WI38 (cell line): ENCODE results near the gene SPTBN4.

ENCODE experiments used
- H3K4me3 ChIP-seq: 2 replicates; pipeline ENCODE4 v1.5.1; 2011; ENCODE audit warnings: low read depth, mild to moderate bottlenecking, control low read depth, low read length
- TF ChIP-seq, protein P1 (sequence below): IDR thresholded peaks from 2 replicates; pipeline ENCODE4 v1.5.1; 2012; ENCODE audit warnings: low read depth, mild to moderate bottlenecking, control low read depth, low read length

The SPTBN4 gene

DNA sequence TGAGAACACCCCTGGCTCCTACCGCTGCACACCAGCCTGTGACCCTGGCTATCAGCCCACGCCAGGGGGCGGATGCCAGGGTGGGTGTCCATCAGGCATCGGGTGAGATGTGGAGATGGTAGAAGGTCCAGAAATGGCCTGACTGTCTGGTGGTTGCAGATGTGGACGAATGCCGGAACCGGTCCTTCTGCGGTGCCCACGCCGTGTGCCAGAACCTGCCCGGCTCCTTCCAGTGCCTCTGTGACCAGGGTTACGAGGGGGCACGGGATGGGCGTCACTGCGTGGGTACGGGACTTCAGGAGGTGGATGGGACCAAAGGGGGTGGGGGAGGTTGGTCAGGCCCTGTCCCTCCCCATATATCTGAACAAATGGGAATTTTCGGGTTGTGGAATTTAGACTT lies 150.1 kb downstream of the SPTBN4 start:
- TF ChIP-seq, protein P1, sequence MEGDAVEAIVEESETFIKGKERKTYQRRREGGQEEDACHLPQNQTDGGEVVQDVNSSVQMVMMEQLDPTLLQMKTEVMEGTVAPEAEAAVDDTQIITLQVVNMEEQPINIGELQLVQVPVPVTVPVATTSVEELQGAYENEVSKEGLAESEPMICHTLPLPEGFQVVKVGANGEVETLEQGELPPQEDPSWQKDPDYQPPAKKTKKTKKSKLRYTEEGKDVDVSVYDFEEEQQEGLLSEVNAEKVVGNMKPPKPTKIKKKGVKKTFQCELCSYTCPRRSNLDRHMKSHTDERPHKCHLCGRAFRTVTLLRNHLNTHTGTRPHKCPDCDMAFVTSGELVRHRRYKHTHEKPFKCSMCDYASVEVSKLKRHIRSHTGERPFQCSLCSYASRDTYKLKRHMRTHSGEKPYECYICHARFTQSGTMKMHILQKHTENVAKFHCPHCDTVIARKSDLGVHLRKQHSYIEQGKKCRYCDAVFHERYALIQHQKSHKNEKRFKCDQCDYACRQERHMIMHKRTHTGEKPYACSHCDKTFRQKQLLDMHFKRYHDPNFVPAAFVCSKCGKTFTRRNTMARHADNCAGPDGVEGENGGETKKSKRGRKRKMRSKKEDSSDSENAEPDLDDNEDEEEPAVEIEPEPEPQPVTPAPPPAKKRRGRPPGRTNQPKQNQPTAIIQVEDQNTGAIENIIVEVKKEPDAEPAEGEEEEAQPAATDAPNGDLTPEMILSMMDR, result no peak

DNA sequence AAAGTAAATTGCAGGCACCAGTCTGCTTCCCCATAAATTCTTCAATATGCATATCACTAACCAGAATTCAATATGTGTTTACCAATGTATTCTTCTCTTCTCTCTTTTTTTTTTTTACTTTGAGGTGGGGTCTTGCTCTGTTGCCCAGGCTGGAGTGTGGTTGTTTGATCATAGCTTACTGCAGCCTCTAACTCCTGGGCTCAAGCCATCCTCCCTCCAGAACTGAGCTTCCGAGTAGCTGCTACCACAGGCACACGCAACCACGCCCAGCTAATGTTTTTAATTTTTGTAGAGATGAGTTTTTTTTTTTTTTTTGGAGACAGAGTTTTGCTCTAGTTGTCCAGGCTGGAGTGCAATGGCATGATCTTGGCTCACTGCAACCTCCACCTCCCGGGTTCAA lies 151.2 kb downstream of the SPTBN4 start:
- TF ChIP-seq, protein P1, result no peak

More for the DNA sequence above, 150.1 kb downstream of the SPTBN4 start:
- no peak overlapping the region for H3K4me3 ChIP-seq

DNA sequence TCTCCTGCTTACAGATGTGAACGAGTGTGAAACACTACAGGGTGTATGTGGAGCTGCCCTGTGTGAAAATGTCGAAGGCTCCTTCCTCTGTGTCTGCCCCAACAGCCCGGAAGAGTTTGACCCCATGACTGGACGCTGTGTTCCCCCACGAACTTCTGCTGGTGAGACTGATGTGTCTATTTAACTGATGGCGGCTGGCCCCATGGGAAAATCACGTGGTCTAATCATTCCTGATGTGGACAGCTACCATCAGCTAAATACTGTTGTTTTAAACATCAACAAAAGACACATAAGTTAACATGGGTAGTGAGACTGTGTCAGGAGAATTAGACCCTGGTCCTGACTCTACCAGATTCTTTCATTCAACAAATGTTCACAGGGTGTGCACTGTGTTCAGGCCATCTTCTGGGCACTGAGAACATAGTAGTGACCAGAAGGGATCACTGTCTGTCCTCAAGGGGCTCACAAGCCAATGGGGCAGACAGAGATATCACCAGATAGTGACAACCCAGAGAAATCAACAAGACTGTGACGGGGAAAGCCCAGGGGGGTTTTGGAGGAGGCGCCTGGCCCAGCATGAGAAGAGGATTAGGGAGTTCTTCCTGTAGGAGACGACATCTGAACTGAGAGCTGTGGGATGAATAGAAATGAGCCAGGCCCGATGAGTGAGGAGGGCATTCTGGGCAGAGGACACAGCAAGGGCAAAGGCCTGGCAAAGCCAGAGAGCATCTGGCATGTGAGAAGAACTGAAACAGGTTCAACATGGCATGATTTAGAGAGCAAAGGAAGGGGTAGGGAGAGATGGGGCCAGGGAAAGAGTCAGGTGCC lies 152.7 kb downstream of the SPTBN4 start:
- no peak overlapping the region for H3K4me3 ChIP-seq
- TF ChIP-seq, protein P1, result no peak

More for the DNA sequence above, 151.2 kb downstream of the SPTBN4 start:
- no peak overlapping the region for H3K4me3 ChIP-seq

DNA sequence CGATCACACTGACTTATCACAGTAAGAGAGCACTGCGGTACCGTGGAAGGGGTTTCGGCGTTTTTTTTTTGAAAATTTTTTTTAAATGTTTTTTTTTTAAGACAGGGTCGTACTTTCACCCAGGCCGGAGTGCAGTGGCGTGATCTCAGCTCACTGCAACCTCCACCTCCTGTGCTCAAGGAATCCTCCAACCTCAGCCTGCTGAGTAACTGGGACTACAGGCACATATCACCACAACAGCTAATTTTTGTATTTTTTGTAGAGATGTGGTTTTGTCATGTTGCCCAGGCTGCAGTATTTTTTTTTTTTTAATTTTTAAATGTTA lies 153.3 kb downstream of the SPTBN4 start:
- no peak overlapping the region for H3K4me3 ChIP-seq
- TF ChIP-seq, protein P1, result no peak

DNA sequence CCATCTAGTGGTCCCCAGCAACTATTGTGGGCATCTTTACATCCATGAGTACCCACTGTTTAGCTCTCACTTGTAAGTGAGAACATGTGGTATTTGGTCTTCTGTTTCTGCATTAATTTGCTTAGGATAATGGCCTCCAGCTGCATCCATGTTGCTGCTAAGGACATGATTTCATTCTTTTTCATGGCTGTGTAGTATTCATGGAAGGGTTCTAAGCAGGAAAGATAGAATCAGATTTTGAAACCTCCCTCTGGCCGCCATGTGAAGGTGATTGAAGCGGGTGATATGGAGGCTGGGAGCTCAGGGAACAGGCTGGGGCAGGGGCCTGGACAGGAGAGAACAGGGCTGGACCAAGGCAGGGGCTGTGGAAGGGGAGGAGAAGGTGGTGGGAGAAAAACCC lies 154.5 kb downstream of the SPTBN4 start:
- no peak overlapping the region for H3K4me3 ChIP-seq
- TF ChIP-seq, protein P1, result no peak

DNA sequence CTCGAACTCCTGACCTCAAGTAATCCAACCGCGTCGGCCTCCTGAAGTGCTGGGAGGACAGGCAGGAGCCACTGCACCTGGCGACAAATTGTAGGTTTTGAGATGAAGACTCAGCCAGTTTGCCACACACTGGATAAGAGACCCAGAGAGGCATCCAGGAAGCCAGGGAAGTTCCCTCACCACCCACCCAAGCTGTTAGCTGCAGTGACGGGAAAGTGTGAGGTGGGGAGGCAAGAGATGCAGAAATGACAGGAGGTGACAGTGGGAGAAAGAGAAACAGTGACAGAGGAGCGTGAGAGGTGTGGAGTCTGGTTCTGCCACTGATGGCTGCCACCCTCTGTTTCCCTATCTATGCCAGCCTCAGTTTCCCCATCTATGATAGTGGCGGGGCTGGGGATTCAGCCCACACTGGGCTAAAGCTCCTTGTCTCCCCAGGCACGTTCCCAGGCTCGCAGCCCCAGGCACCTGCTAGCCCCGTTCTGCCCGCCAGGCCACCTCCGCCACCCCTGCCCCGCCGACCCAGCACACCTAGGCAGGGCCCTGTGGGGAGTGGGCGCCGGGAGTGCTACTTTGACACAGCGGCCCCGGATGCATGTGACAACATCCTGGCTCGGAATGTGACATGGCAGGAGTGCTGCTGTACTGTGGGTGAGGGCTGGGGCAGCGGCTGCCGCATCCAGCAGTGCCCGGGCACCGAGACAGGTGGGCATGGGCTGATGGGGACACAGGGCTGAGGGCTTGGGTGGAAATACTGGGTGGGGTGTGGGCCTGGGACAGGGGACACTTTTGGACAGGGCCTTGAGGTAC lies 155.4 kb downstream of the SPTBN4 start:
- TF ChIP-seq, protein P1, result no peak
- H3K4me3 ChIP-seq, result no peak overlapping the region

DNA sequence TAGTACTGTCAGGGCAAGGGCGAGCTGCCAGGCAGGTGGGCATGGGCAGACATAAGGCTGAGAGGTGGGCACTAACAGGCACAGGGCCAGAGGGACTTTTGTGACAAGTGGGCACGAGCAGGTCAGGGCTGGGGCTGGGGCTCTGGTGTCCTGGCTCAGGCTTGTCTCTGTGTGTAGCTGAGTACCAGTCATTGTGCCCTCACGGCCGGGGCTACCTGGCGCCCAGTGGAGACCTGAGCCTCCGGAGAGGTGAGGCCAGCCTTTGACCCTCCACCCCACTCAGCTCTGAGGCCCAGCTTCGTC lies 155.9 kb downstream of the SPTBN4 start:
- H3K4me3 ChIP-seq, result no peak overlapping the region
- TF ChIP-seq, protein P1, result no peak
